ENCODE results near the gene GAK. TPM values are rescaled to one million over a fixed set of nuclear protein-coding genes. Genes with fewer than 3 reads are reported as not detected.

GAK gene
- total RNA-seq, 2 donors from 2014 or later, result 38.1 to 43.2 TPM

- no peak for DNase-seq
- intact Hi-C loops (cut with DNase I), result no loop called here
- ATAC-seq, result no peak
These were observed 34.0 kb downstream of the GAK start for GRCh38 chr4:898123-898522.

DNA sequence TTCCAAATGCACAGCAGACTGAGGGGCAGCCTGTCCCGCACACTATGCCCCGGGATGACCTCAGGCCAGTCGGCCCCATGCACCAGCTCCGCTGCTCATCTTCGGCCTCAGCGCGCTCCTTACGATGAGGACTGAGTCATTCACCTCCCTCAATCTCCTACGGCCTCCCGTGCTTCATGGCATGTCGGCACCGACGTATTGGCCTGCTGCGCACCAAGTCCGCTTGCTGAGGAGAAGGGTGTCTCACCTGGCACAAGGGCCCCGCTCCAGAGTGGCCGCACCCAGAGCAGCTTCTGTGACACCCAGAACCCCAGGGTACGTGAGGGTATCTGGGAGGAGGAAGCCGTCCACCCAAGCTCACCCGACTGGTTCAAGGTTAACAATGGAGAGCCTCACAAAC lies 35.5 kb downstream of the GAK start:
- intact Hi-C loops (cut with DNase I), result no loop called here
- ATAC-seq (no peak), DNase-seq (no peak)

- DNase-seq, result no peak
- intact Hi-C loops (cut with DNase I), result no loop called here
- ATAC-seq, result no peak
These were observed 35.9 kb downstream of the GAK start for GRCh38 chr4:896216-896615.

DNA sequence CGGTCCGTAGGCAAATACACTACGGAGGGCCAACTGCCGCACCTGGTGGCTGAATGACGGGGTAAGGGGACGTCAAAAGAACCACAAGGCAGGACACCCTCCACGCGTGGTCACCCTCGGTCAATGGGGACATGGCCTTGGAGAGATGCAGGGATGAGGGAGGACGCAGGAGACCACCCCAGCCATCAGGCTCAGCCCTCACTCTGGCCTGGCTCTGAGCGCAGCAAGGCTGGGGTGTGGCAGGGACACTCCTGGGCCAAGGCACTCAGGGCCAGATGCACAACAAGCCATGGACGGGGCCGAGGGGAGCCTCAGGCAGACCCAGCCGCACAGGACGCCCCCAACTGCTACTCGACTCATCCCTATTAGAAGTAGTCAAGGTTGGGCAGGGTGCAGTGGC lies 36.5 kb downstream of the GAK start:
- intact Hi-C loops (cut with DNase I), result no loop called here
- ATAC-seq, result no peak
- no peak for DNase-seq

DNA sequence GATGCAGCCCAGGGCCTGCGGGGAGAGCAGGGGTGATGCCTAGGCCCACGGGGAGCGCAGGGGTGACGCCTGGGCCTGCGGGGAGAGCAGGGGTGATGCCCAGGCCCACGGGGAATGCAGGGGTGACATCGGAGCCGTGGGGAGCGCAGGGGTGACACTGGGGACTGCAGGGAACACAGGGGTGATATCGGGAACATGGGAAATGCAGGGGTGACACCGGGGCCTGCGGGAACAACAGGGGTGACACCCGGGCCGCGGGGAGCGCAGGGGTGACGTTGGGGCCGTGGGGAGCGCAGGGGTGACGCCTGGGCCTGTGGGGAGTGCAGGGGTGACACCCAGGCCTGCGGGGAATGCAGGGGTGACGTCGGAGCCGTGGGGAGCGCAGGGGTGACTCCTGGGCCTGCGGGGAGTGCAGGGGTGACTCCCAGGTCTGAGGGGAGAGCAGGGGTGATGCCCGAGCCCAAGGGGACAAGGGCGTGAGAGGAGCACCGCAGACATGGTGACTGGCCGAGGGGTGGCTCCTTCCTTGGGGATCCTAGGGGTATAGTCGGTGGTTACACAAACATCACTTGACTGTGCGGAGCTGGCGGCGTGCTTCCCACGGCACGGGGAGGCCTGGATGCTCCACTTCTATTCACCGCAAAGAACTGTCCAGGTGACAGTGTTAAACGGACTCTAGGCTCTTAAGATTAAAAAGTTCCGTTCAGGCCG lies 38.0 kb downstream of the GAK start:
- intact Hi-C loops (cut with DNase I), result no loop called here

DNA sequence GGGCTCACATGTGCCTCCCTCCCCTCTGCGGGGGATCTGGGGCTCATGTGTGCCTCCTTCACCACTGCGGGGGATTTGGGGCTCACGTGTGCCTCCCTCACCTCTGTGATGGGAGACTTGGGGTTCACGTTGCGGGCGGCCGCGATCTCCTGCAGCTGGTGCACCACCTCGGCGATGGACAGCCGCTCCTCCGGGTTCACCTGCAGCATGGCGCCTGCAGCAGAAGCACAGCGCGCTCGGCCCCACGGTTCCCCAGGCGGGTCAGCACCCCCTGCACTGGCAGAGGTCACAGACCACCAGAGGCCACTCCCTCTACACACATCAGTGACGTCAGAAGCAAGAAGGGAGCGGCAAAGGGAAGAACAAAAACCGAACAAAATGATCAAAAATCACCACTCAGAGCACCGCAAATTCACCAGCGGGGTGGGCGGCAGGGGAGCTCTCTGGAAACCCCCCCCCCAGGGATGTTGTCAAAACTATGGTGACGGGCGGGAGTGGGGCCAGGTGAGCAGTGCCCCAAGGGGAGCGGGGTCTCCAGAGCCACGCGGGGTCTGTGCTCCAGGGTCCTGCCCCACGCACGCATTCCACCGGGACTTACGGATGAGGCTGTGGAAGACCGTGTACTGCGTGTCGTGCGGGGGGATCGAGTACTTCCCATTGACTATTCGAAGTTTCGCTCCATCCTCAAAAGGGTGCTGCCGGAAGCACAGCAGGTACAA lies 38.7 kb downstream of the GAK start:
- DNase-seq, result no peak
- intact Hi-C loops (cut with DNase I), result no loop called here

More for the DNA sequence above, 38.0 kb downstream of the GAK start:
- ATAC-seq (no peak), DNase-seq (no peak)

DNA sequence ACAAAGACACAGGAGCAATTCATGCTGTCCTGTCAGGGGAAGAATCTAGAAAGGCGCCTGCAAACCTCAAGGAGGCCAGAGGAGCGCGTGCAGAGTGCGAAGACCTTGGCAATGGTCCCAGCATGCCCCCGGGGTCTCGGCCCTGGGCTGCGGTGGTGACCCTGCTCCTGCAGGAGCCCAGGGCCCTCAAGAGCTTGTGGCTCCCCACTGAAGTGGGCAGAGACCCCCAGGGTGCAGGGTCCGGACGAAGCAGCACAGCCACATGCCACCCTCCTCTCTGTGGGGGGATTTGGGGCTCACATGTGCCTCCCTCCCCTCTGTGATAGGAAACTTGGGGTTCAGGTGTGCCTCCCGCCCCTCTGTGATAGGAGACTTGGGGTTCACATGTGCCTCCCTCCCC lies 39.3 kb downstream of the GAK start:
- intact Hi-C loops (cut with DNase I), result no loop called here
- no peak for ATAC-seq
- no peak for DNase-seq

More for the DNA sequence above, 38.7 kb downstream of the GAK start:
- no peak for ATAC-seq

DNA sequence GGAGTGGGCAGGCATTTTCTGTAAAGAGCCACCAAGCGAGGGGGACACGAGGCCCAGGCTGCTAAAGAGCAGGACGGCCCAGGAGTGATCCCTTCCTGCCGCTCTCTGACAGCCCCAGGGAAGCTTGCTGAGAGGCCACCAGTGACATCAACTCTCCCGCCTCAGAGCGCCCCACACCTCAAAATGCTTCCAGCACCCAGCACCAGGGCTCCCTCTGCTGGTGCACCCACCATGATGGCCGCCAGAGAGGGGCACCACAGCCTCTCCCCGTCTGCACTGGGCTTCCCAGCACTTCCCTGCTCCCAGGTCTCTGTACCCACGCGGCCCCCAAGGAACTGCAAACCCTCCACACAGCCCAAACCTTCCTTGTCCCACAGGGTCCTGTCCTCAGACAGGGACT lies 40.4 kb downstream of the GAK start:
- no peak for DNase-seq
- intact Hi-C loops (cut with DNase I), result no loop called here
- no peak for ATAC-seq

DNA sequence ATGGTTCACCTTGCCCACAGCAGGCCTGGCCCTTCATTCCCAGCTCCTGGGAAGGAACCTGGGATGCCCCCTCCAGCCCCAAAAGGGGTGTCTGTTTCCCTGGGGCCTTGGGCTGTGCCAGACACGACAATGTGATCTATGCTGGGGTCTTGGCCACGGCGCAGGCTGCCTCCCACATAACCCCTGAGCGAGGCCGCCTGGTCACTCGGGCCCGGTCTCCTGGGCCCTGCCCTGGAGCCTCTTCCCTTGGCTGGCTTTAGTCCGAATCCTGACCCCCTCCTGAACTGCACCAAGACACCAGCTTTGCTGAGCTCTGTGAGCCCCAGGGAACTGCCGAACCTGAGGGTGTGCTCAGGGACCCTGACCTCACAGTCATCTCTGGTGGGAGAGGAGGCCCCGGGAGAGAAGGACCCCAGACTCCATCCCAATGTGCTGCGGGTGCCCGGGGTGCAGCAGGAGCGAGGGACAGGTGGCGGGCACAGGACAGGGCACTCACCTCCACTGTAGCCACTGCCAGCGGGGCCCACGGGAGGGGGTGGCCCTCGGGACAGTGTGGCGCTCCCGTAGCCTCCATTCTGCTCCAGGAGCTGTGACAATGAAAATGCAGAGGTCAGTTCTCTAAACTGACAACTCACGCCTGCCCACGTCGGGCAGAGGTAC lies 42.0 kb downstream of the GAK start:
- ATAC-seq, result no peak
- no peak for DNase-seq
- intact Hi-C loops (cut with DNase I), result no loop called here

DNA sequence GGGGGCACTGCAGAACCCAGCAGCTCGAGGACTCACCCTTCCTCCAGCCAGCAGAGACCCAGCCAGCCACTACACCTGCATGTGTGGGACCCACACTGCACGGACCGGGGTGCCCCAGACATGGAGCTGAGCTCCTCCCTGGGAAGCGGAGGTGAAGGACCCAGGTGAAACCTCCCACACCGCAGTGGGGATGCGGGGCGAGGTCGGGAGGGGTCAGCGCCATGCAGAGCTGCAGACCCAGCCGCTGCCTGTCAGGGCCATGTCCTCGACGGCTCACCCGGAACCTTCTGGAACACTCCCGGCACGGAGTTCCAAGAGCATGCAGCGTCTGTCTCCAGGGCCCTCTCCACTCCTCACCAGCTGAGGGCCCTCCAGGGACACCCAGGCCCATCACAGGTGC lies 42.6 kb downstream of the GAK start:
- no peak for DNase-seq
- intact Hi-C loops (cut with DNase I), result no loop called here
- no peak for ATAC-seq

- intact Hi-C loops (cut with DNase I), result no loop called here
- DNase-seq, result no peak
- ATAC-seq, result no peak
These were observed 44.1 kb downstream of the GAK start for GRCh38 chr4:888029-888428.

- intact Hi-C loops (cut with DNase I), result no loop called here
- no peak for ATAC-seq
- no peak for DNase-seq
These were observed 44.9 kb downstream of the GAK start for GRCh38 chr4:887034-887763.

- intact Hi-C loops (cut with DNase I), result no loop called here
- DNase-seq, result no peak
- ATAC-seq, result no peak
These were observed 45.9 kb downstream of the GAK start for GRCh38 chr4:886244-886643.

GRCh38 chr4:885353-885752 lies 46.8 kb downstream of the GAK start:
- no peak for ATAC-seq
- no peak for DNase-seq
- intact Hi-C loops (cut with DNase I), result no loop called here

- no peak for ATAC-seq
- DNase-seq, result no peak
- intact Hi-C loops (cut with DNase I), result no loop called here
These were observed 47.2 kb downstream of the GAK start for GRCh38 chr4:884896-885295.

DNA sequence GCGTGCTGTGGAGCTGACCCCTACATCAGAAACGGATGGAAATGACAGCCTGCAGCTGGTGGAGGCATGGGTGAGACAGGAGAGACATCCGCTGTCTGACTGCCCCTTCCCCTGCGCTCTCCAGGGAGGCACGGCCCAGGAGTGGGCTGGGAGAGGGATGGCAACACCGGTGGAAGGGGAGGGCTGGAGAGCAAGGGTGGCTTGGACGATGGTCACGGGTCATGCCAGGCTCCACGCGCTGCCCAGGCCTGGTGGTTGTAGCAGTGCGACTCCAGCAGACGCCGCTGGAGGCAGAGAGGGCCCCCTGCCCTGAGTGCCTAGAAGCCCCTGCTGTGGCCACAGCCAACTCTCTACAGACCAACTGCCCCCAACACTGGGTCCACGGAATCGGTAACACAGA lies 47.9 kb downstream of the GAK start:
- intact Hi-C loops (cut with DNase I), result no loop called here
- ATAC-seq, result no peak

GRCh38 chr4:883377-884095 lies 48.6 kb downstream of the GAK start:
- intact Hi-C loops (cut with DNase I), result no loop called here
- ATAC-seq (no peak), DNase-seq (no peak)

More for the DNA sequence above, 47.9 kb downstream of the GAK start:
- no peak for DNase-seq

GRCh38 chr4:882646-883045 lies 49.5 kb downstream of the GAK start:
- intact Hi-C loops (cut with DNase I), result no loop called here
- no peak for ATAC-seq
- no peak for DNase-seq

DNA sequence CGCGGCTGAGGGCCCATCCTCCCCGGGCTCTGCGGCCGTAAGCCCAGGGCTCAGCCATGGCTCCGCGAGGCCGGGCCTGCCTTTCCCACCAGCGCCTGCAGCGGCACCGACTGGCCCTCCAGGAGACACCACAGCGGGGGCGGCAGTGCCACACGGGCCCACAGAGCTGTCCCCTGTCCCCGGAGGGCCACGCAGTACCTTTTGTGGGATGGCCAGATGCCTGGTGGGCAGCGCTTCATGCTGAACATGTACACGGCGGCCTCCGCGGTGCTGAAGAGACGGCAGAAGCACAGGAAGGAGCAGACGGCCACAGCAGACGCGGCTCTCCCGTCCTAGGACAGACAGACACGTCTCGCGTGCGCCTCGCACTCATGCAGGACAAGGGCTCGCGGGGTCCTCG lies 50.4 kb downstream of the GAK start:
- intact Hi-C loops (cut with DNase I), result no loop called here
- DNase-seq (no peak), ATAC-seq (no peak)

Measured in left cardiac atrium (tissue), 4 donors.